Upper lobe of right lung (tissue), 1 donor: ENCODE measurements around the gene EDEM2. TPM values are rescaled to one million over a fixed set of nuclear protein-coding genes. Genes with fewer than 3 reads are reported as not detected.
"Not testable (repeated sequence)": the region's sequence is repeated elsewhere in the genome, so short reads cannot be mapped to it uniquely, and the experiment has no call there.

ENCODE experiments used
- ATAC-seq: fragments of 200-7000 bp; cut with Tn5 transposase; one replicate; pipeline ENCODE4 v1.9.1; 2020; ENCODE audit warnings: mild to moderate bottlenecking, moderate library complexity
- DNase-seq: peaks from one replicate; pipeline ENCODE4 v3.0.0-alpha.2; 2020
- H3K27ac ChIP-seq: fragments of 200-600 bp; one replicate; pipeline ENCODE4 v1.8.0; 2022
- H3K27me3 ChIP-seq: fragments of 200-600 bp; one replicate; pipeline ENCODE4 v1.8.0; 2022; ENCODE audit warnings: mild to moderate bottlenecking
- H3K36me3 ChIP-seq: fragments of 200-600 bp; one replicate; pipeline ENCODE4 v1.8.0; 2022
- H3K4me1 ChIP-seq: fragments of 200-600 bp; one replicate; pipeline ENCODE4 v1.8.0; 2022
- H3K4me3 ChIP-seq: fragments of 200-600 bp; one replicate; pipeline ENCODE4 v1.8.0; 2022; ENCODE audit warnings: mild to moderate bottlenecking
- H3K9me3 ChIP-seq: fragments of 200-600 bp; one replicate; pipeline ENCODE4 v1.8.0; 2022
- CTCF ChIP-seq: fragments of 200-600 bp; IDR thresholded peaks from one replicate; pipeline ENCODE4 v1.8.0; 2022; ENCODE audit warnings: antibody characterized with exemption
- intact Hi-C: fragments of 100-400 bp; cut with DNase I; formaldehyde crosslinking; loops from one replicate; pipeline ENCODE4 v1.11.0; 2022
- total RNA-seq: library from RNA; stranded (reverse); fragmentation: NEBNext Ultra II Directional; extraction: Animal tissue kit (Norgen Biotek cat#: 25700); gene quantifications from one replicate; pipeline ENCODE4 v1.2.1, GENCODE V29; 2021
- donor health status: DM: no; HTN: yes; CAD: no; lungs with severe emphysema.

EDEM2 gene
- total RNA-seq, 1 donor from 2014 or later: 39.2 TPM

- Histone ChIP-seq H3K4me3 (no peak overlapping the region), H3K36me3 (no peaks in the 10 kb centered on the region), H3K27ac (no peak overlapping the region), H3K4me1 (peaks cover 5% of the 10 kb centered on the region), H3K9me3 (no peaks in the 10 kb centered on the region), H3K27me3 (no peaks in the 10 kb centered on the region)
- DNase-seq: no peak
- intact Hi-C loops: no loop called here
- no peak for ATAC-seq
- TF ChIP-seq CTCF: no peak
Measured at GRCh38 chr20:35150846-35151579, 3.9 kb upstream of the EDEM2 start.

- intact Hi-C loops: not testable (repeated sequence)
- peak; percentile 1 for ATAC-seq
Measured at GRCh38 chr20:35147575-35148071, 487 bp upstream of the EDEM2 start.

GRCh38 chr20:35146299-35146919 is 727 bp downstream of the EDEM2 start:
- H3K27ac ChIP-seq: peak overlapping the region; percentile 81
- DNase-seq: peak; percentile 69
- peak overlapping the region; percentile 88 for H3K4me3 ChIP-seq
- peak; percentile 17 for ATAC-seq
- no peaks in the 10 kb centered on the region for H3K9me3 ChIP-seq
- TF ChIP-seq CTCF: no peak
- intact Hi-C loops: no loop called here
- H3K27me3 ChIP-seq: no peaks in the 10 kb centered on the region
- peaks cover 27% of the 10 kb centered on the region for H3K36me3 ChIP-seq
- peaks cover 23% of the 10 kb centered on the region for H3K4me1 ChIP-seq

More at GRCh38 chr20:35147575-35148071, 487 bp upstream of the EDEM2 start:
- Histone ChIP-seq H3K4me3 (peak overlapping the region; percentile 88), H3K4me1 (peaks cover 23% of the 10 kb centered on the region), H3K27ac (peak overlapping the region; percentile 81), H3K36me3 (peaks cover 15% of the 10 kb centered on the region)
- H3K27me3 ChIP-seq, H3K9me3 ChIP-seq, DNase-seq: not testable (repeated sequence)

GRCh38 chr20:35145141-35145564 is 2.0 kb downstream of the EDEM2 start:
- intact Hi-C loops: no loop called here
- Histone ChIP-seq H3K9me3 (no peaks in the 10 kb centered on the region), H3K36me3 (peaks cover 40% of the 10 kb centered on the region), H3K4me3 (no peak overlapping the region), H3K27ac (peak overlapping the region; percentile 51), H3K4me1 (peaks cover 23% of the 10 kb centered on the region), H3K27me3 (no peaks in the 10 kb centered on the region)
- TF ChIP-seq CTCF: peak; percentile 72
- ATAC-seq: peak; percentile 58
- DNase-seq: no peak

GRCh38 chr20:35144694-35145093 is 2.4 kb downstream of the EDEM2 start:
- Histone ChIP-seq H3K36me3 (peaks cover 44% of the 10 kb centered on the region), H3K9me3 (no peaks in the 10 kb centered on the region), H3K27ac (peak overlapping the region; percentile 51), H3K4me3 (no peak overlapping the region), H3K27me3 (no peaks in the 10 kb centered on the region), H3K4me1 (peaks cover 23% of the 10 kb centered on the region)
- no peak for DNase-seq
- intact Hi-C loops: loop anchor here (5.0 kb wide), 1 partner anchor 68 kb away; no protein-coding TSS in a partner anchor
- no peak for TF ChIP-seq CTCF
- ATAC-seq: peak; percentile 18
